Spleen (tissue), 7 donors: ENCODE measurements around the gene MOB2.

Experiments
- CTCF ChIP-seq, 11 experiments: fragments of 200-600 bp in 7 of 11; fragments of 450-650 bp in 4 of 11; sonication (generic) in 4 of 11; IDR thresholded peaks in 8 of 11; conservative IDR thresholded peaks in 3 of 11; 1 replicate in 7 of 11; 2 replicates in 4 of 11; pipeline versions ENCODE4 v1.4.0 to v1.8.0; 2016 to 2021; ENCODE audit warnings: antibody characterized with exemption in 11 of 11, inconsistent platforms in 4 of 11, mild to moderate bottlenecking in 1 of 11
- POLR2A ChIP-seq, 3 donors: fragments of 450-650 bp; IDR thresholded peaks; one replicate each; pipeline ENCODE4 v1.5.1; 2017; ENCODE audit warnings: antibody characterized with exemption in 3 of 3, mild to moderate bottlenecking in 1 of 3
- POLR2AphosphoS5 ChIP-seq, 3 donors: sonication (generic); formaldehyde crosslinking; IDR thresholded peaks; one replicate each; pipeline ENCODE4 v1.5.1; 2017; ENCODE audit warnings: antibody characterized with exemption in 3 of 3
- donor health status: DM: no; HTN: no; CAD: no; lungs with moderate emphysema.
- donor health status: DM: no; HTN: no; CAD: no.
- donor health status: DM: no; HTN: no; CAD: no.

- peak; percentile 49 to 59 (median 50) for TF ChIP-seq POLR2AphosphoS5 (IDR thresholded peaks at IDR 0.05)
- TF ChIP-seq CTCF (IDR thresholded peaks at IDR 0.05 in 8 of 11, conservative IDR thresholded peaks at IDR 0.05 in 3 of 11): no peak
- no peak for TF ChIP-seq POLR2A (IDR thresholded peaks at IDR 0.05)
Observed at GRCh38 chr11:1513326-1514296, 27.0 kb upstream of the MOB2 start.
